ENCODE measurements around the gene HDHD2. TPM values are rescaled to one million over a fixed set of nuclear protein-coding genes. Genes with fewer than 3 reads are reported as not detected.
A peak's percentile ranks its signal among the peaks of the same experiment; 100 is the strongest.

HDHD2 gene
- total RNA-seq, 1 experiment from 2014 or later: 6.3 TPM

DNA sequence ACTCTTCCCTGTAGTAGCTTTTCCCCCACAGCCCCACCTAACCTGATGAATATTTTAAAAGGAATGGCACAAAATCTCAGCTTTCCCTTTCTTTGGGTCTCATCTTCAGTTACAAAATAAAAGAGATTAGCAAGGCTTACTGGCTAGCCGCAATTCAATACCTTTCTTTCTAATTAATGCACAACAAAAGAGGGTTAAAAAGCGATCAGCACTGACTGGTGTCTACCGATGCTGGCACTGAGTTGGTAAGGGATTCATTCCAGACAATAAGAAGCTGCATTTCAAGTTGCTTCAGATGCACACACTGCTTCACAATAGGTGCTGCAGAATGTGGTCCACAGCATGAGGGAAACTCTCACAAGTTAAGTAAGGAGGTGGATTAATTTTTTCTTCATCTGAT, 41.9 kb downstream of the HDHD2 start:
- no peaks in the 10 kb centered on the region for H3K9me2 ChIP-seq (replicated peaks; ENCODE audit: low read length)
- no peaks in the 10 kb centered on the region for H3K27me3 ChIP-seq (ENCODE audit: low read length)
- H3K79me2 ChIP-seq (ENCODE audit: low read length): no peaks in the 10 kb centered on the region
- H3F3A ChIP-seq (ENCODE audit: low read length, unreplicated experiment): no peaks in the 10 kb centered on the region
- no peak for ATAC-seq
- ChIA-PET CTCF (no interaction called here), POLR2A (ENCODE audit: unreplicated experiment) (no interaction called here)
- H3K9me3 ChIP-seq (ENCODE audit: low read length): no peaks in the 10 kb centered on the region
- no peak overlapping the region for H3K27ac ChIP-seq (ENCODE audit: low read length)
- H3K9ac ChIP-seq (ENCODE audit: low read length): no peak overlapping the region
- DNase-seq: no peak
- TF ChIP-seq EZH2phosphoT487 (IDR thresholded peaks at IDR 0.05; ENCODE audit: borderline replicate concordance, low read length) (no peak), EZH2 (IDR thresholded peaks at IDR 0.05; ENCODE audit: low read length, unreplicated experiment) (no peak)
- TF ChIP-seq, protein P1, sequence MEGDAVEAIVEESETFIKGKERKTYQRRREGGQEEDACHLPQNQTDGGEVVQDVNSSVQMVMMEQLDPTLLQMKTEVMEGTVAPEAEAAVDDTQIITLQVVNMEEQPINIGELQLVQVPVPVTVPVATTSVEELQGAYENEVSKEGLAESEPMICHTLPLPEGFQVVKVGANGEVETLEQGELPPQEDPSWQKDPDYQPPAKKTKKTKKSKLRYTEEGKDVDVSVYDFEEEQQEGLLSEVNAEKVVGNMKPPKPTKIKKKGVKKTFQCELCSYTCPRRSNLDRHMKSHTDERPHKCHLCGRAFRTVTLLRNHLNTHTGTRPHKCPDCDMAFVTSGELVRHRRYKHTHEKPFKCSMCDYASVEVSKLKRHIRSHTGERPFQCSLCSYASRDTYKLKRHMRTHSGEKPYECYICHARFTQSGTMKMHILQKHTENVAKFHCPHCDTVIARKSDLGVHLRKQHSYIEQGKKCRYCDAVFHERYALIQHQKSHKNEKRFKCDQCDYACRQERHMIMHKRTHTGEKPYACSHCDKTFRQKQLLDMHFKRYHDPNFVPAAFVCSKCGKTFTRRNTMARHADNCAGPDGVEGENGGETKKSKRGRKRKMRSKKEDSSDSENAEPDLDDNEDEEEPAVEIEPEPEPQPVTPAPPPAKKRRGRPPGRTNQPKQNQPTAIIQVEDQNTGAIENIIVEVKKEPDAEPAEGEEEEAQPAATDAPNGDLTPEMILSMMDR (conservative IDR thresholded peaks at IDR 0.05; ENCODE audit: low read depth, low read length): no peak
- H3K4me1 ChIP-seq (ENCODE audit: insufficient read depth, low read length): no peaks in the 10 kb centered on the region
- no TSS peak for BruUV-seq (replicated peaks)
- intact Hi-C loops (cut with micrococcal nuclease): no loop called here
- H3K4me3 ChIP-seq (ENCODE audit: low read length): no peak overlapping the region
- H3K36me3 ChIP-seq (ENCODE audit: low read depth, low read length): no peaks in the 10 kb centered on the region
- no peaks in the 10 kb centered on the region for H4K20me1 ChIP-seq (ENCODE audit: low read length)
- H3K4me2 ChIP-seq (ENCODE audit: low read length): no peak overlapping the region
- H2AFZ ChIP-seq (ENCODE audit: low read length): no peak overlapping the region

DNA sequence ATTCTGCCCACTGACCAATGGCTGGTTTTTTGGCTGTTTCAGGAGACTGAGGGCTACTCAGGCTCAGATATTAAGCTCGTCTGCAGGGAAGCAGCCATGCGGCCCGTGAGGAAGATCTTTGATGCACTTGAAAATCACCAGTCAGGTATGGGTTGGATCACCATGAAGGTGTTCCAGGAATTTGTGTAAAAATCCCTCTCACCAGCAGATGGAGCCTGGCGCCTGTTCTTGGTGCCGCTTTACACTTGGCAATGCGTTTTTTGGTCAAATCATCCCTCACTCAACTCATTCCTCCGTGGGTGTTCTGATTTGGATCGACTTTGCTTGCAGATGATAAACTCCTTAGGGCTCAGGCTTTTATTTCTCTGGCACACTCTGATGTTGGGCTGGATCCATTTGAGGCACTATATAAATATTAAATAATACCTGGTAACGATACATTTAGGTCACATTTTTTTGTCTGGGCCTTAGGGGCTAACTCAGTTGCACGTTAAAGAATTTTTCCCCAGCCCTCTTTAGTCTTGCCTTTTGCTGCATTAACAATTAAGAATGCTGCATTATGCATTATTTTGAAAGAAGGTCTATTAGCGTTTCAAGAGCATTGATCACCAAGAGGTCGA, 50.0 kb downstream of the HDHD2 start:
- Histone ChIP-seq H3K9me3 (ENCODE audit: low read length) (no peaks in the 10 kb centered on the region), H3K4me1 (ENCODE audit: insufficient read depth, low read length) (no peaks in the 10 kb centered on the region), H3K79me2 (ENCODE audit: low read length) (no peaks in the 10 kb centered on the region), H3K27ac (ENCODE audit: low read length) (no peak overlapping the region), H3K9ac (ENCODE audit: low read length) (no peak overlapping the region), H3K27me3 (ENCODE audit: low read length) (no peaks in the 10 kb centered on the region), H3K4me2 (ENCODE audit: low read length) (no peak overlapping the region), H3K9me2 (replicated peaks; ENCODE audit: low read length) (no peaks in the 10 kb centered on the region), H3F3A (ENCODE audit: low read length, unreplicated experiment) (no peaks in the 10 kb centered on the region), H3K36me3 (ENCODE audit: low read depth, low read length) (no peaks in the 10 kb centered on the region; the same call in 1 of the 2 replicates), H2AFZ (ENCODE audit: low read length) (no peak overlapping the region), H4K20me1 (ENCODE audit: low read length) (no peaks in the 10 kb centered on the region), H3K4me3 (ENCODE audit: low read length) (no peak overlapping the region)
- ChIA-PET POLR2A (ENCODE audit: unreplicated experiment) (no interaction called here), CTCF (no interaction called here)
- no TSS peak for BruUV-seq (replicated peaks)
- no peak for TF ChIP-seq EZH2phosphoT487 (IDR thresholded peaks at IDR 0.05; ENCODE audit: borderline replicate concordance, low read length)
- no peak for TF ChIP-seq EZH2 (IDR thresholded peaks at IDR 0.05; ENCODE audit: low read length, unreplicated experiment)
- TF ChIP-seq, protein P1 (conservative IDR thresholded peaks at IDR 0.05; ENCODE audit: low read depth, low read length): peak; percentile 63
- DNase-seq (peak; percentile 61), ATAC-seq (peak; percentile 87)
- intact Hi-C loops (cut with micrococcal nuclease): loop anchor here (1.0 to 5.0 kb wide), 2 partner anchors 105 to 182 kb away; no protein-coding TSS in a partner anchor

DNA sequence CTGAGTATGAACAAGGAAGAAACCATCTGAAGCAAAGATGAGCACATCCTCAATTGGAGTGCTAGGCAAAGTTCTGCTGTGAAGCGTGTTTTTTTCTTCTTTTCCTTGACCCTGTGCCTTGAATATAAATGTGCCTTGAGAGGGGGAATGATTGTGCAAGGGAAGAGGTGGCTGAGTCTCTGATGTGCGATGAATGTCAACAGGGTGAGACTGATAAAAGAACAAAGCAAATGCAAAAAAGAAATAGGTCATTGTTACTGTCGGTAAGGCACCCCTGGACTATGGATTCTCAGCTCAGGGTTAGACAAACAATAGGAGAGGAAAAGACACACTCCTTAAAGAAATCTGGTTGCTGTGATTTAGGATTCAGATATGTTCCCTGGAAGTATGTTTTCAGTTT, 54.5 kb downstream of the HDHD2 start:
- POLR2A ChIA-PET (ENCODE audit: unreplicated experiment): interaction anchor here (0.5 kb wide), 1 partner anchor 696 kb away, joined by 3 read pairs; no protein-coding TSS in a partner anchor
- H4K20me1 ChIP-seq (ENCODE audit: low read length): no peaks in the 10 kb centered on the region
- BruUV-seq (replicated peaks): no TSS peak
- DNase-seq (no peak), ATAC-seq (no peak)
- H3K4me3 ChIP-seq (ENCODE audit: low read length): no peak overlapping the region
- no peaks in the 10 kb centered on the region; the same call in 1 of the 2 replicates for H3K36me3 ChIP-seq (ENCODE audit: low read depth, low read length)
- CTCF ChIA-PET: no interaction called here
- H3K27ac ChIP-seq (ENCODE audit: low read length): no peak overlapping the region
- no peaks in the 10 kb centered on the region for H3K27me3 ChIP-seq (ENCODE audit: low read length)
- intact Hi-C loops (cut with micrococcal nuclease): no loop called here
- no peaks in the 10 kb centered on the region for H3K4me1 ChIP-seq (ENCODE audit: insufficient read depth, low read length)
- H3K79me2 ChIP-seq (ENCODE audit: low read length): no peaks in the 10 kb centered on the region
- TF ChIP-seq EZH2 (IDR thresholded peaks at IDR 0.05; ENCODE audit: low read length, unreplicated experiment) (no peak), EZH2phosphoT487 (IDR thresholded peaks at IDR 0.05; ENCODE audit: borderline replicate concordance, low read length) (no peak)
- TF ChIP-seq, protein P1 (conservative IDR thresholded peaks at IDR 0.05; ENCODE audit: low read depth, low read length): no peak
- no peaks in the 10 kb centered on the region for H3K9me2 ChIP-seq (replicated peaks; ENCODE audit: low read length)
- H2AFZ ChIP-seq (ENCODE audit: low read length): no peak overlapping the region
- H3K4me2 ChIP-seq (ENCODE audit: low read length): no peak overlapping the region
- no peaks in the 10 kb centered on the region for H3K9me3 ChIP-seq (ENCODE audit: low read length)
- H3K9ac ChIP-seq (ENCODE audit: low read length): no peak overlapping the region
- H3F3A ChIP-seq (ENCODE audit: low read length, unreplicated experiment): no peaks in the 10 kb centered on the region
